ENCODE results near the gene FXYD4. TPM values are rescaled to one million over a fixed set of nuclear protein-coding genes. Genes with fewer than 3 reads are reported as not detected.

The FXYD4 gene
- total RNA-seq, 6 experiments from 2014 or later = not detected

DNA sequence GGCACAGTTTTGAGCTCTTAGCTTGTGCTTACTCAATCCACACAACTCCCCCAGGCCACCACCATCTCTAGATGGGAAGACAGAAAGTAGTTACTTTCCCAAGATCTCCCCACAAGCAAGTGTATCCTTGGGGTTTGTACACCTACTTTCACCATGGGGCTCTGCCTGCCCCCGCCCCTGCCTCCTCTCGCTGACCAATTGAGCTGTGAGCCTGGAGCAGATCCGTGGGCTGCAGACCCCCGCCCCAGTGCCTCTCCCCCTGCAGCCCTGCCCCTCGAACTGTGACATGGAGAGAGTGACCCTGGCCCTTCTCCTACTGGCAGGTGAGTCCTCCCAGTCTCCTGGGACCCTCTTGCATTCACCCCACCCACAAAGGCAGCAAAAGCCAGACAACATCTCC lies 2.0 kb downstream of the FXYD4 start:
- no CpG with 5 or more reads among the region's 5 CpGs for WGBS (ENCODE audit: insufficient coverage, low coverage, low lambda C conversion rate, missing lambda C conversion rate)
- TF ChIP-seq CTCF (IDR thresholded peaks at IDR 0.05) = no peak
- no peak for TF ChIP-seq POLR2A (IDR thresholded peaks at IDR 0.05)
- Histone ChIP-seq H3K36me3 (no peaks in the 10 kb centered on the region), H3K27ac (no peak overlapping the region), H3K4me3 (no peak overlapping the region), H3K9me3 (no peaks in the 10 kb centered on the region), H3K4me1 (no peaks in the 10 kb centered on the region), H3K27me3 (no peaks in the 10 kb centered on the region)
- peak in 1 of 3 donors; percentile 5 for DNase-seq
- ATAC-seq = no peak
- intact Hi-C loops (cut with DNase I) = no loop called here

DNA sequence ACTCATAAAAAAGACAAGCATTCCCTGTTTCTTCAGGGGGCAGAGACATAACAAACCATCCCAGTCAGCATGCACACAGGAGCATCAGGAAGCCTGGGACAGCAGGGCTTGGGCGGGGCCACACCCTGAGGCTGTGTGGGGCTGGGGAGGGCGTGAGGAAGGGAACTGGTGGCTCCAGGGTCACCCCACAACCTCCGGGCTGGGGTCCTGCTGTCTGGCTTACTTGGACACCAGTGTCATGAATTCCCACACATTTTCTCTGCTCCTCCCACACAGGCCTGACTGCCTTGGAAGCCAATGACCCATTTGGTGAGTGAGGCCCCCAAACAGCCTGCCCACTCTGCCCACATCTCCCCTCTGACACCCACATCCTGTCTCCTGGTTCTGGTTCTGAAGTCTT lies 2.8 kb downstream of the FXYD4 start:
- TF ChIP-seq POLR2A (IDR thresholded peaks at IDR 0.05) (no peak), CTCF (IDR thresholded peaks at IDR 0.05) (no peak)
- ATAC-seq (no peak), DNase-seq (peak in 1 of 3 donors; percentile 10)
- H3K27me3 ChIP-seq = no peaks in the 10 kb centered on the region
- intact Hi-C loops (cut with DNase I) = no loop called here
- H3K4me3 ChIP-seq = no peak overlapping the region
- H3K4me1 ChIP-seq = no peaks in the 10 kb centered on the region
- no peak overlapping the region for H3K27ac ChIP-seq
- WGBS (ENCODE audit: insufficient coverage, low coverage, low lambda C conversion rate, missing lambda C conversion rate) = no CpG with 5 or more reads among the region's 3 CpGs
- no peaks in the 10 kb centered on the region for H3K9me3 ChIP-seq
- no peaks in the 10 kb centered on the region for H3K36me3 ChIP-seq

DNA sequence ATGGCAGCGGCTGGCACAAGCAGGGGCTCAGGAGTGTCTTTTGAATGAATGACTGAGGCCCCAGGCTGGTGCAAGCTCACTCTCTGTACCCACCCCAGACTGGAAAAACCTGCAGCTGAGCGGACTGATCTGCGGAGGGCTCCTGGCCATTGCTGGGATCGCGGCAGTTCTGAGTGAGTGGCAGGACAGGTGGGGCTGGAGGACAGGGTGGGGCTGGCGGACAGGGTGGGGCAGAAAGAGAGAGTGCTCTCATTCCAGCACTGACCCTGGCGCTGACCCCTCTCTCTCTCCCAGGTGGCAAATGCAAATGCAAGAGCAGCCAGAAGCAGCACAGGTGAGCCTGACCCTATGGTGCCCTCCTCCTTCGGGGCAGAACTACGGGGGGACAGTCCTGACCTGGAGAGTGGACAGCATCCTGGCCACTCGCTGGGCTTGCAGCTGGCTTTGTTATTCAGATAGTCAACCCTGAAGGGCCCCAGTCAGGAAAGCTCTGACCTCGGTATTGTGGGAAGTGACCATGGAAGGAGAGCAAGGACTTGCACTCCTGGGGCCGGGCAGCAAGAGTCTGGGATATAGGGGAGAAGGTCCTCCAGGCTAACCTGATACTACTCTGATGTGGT lies 4.1 kb downstream of the FXYD4 start:
- H3K36me3 ChIP-seq = no peaks in the 10 kb centered on the region
- DNase-seq (peak in 1 of 3 donors; percentile 42), ATAC-seq (no peak)
- no peaks in the 10 kb centered on the region for H3K4me1 ChIP-seq
- no peaks in the 10 kb centered on the region for H3K27me3 ChIP-seq
- H3K4me3 ChIP-seq = no peak overlapping the region
- 70% methylated on average over 2 of the region's 12 CpGs for WGBS (ENCODE audit: insufficient coverage, low coverage, low lambda C conversion rate, missing lambda C conversion rate)
- intact Hi-C loops (cut with DNase I) = no loop called here
- H3K9me3 ChIP-seq = no peaks in the 10 kb centered on the region
- TF ChIP-seq POLR2A (IDR thresholded peaks at IDR 0.05) (no peak), CTCF (IDR thresholded peaks at IDR 0.05) (no peak)
- H3K27ac ChIP-seq = no peak overlapping the region

DNA sequence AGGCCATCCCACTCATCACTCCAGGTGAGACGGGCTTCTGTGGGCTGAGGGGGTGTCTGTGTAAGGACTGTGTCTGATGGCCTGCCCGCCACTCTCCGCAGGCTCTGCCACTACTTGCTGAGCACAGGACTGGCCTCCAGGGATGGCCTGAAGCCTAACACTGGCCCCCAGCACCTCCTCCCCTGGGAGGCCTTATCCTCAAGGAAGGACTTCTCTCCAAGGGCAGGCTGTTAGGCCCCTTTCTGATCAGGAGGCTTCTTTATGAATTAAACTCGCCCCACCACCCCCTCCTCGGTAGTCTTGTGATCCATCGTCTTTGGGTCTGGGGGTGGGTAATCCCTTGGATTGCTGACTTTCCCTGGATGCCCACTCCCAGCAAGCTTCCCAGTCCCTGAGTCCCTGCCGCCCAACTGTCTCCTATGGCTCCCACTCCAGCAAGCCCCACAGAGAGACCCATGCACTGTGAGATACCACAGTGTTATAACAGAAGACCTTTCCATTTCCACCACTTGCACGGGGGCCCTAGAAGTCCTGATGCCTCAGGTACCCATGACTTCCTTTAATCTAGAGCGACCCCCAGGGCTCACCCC lies 4.7 kb downstream of the FXYD4 start:
- Histone ChIP-seq H3K36me3 (no peaks in the 10 kb centered on the region), H3K4me1 (no peaks in the 10 kb centered on the region), H3K27ac (no peak overlapping the region), H3K27me3 (no peaks in the 10 kb centered on the region), H3K9me3 (no peaks in the 10 kb centered on the region), H3K4me3 (no peak overlapping the region)
- no peak for TF ChIP-seq CTCF (IDR thresholded peaks at IDR 0.05)
- TF ChIP-seq POLR2A (IDR thresholded peaks at IDR 0.05) = no peak
- DNase-seq (peak in 1 of 3 donors; percentile 14), ATAC-seq (no peak)
- 58% methylated on average over 5 of the region's 9 CpGs for WGBS (ENCODE audit: insufficient coverage, low coverage, low lambda C conversion rate, missing lambda C conversion rate)
- intact Hi-C loops (cut with DNase I) = no loop called here
